ENCODE results near the gene ATP9B.
"Not testable (repeated sequence)": the region's sequence is repeated elsewhere in the genome, so short reads cannot be mapped to it uniquely, and the experiment has no call there.

The ATP9B gene

GRCh38 chr18:79139206-79139605, 70.0 kb downstream of the ATP9B start:
- DNase-seq: no peak

GRCh38 chr18:79147014-79147413, 77.8 kb downstream of the ATP9B start:
- DNase-seq: no peak

GRCh38 chr18:79151191-79151590, 82.0 kb downstream of the ATP9B start:
- no peak for DNase-seq

GRCh38 chr18:79156327-79156726, 87.1 kb downstream of the ATP9B start:
- no peak for DNase-seq

- no peak for DNase-seq
Measured at GRCh38 chr18:79164706-79165105, 95.5 kb downstream of the ATP9B start.

- no peak for DNase-seq
Measured at GRCh38 chr18:79166702-79167101, 97.5 kb downstream of the ATP9B start.

- DNase-seq: no peak
Measured at GRCh38 chr18:79167526-79168190, 98.5 kb downstream of the ATP9B start.

GRCh38 chr18:79169958-79170555, 100.9 kb downstream of the ATP9B start:
- DNase-seq: no peak

GRCh38 chr18:79172331-79172730, 103.1 kb downstream of the ATP9B start:
- DNase-seq: not testable (repeated sequence)

- no peak for DNase-seq
Measured at GRCh38 chr18:79173742-79174141, 104.5 kb downstream of the ATP9B start.

GRCh38 chr18:79178113-79178531, 108.9 kb downstream of the ATP9B start:
- DNase-seq: no peak

- DNase-seq: no peak
Measured at GRCh38 chr18:79182047-79182713, 113.0 kb downstream of the ATP9B start.

- DNase-seq: no peak
Measured at GRCh38 chr18:79185648-79186047, 116.5 kb downstream of the ATP9B start.

GRCh38 chr18:79186649-79187048, 117.5 kb downstream of the ATP9B start:
- DNase-seq: no peak

- DNase-seq: no peak
Measured at GRCh38 chr18:79187532-79188277, 118.5 kb downstream of the ATP9B start.

- no peak for DNase-seq
Measured at GRCh38 chr18:79191418-79191817, 122.2 kb downstream of the ATP9B start.

- no peak for DNase-seq
Measured at GRCh38 chr18:79191956-79192355, 122.8 kb downstream of the ATP9B start.

- DNase-seq: no peak
Measured at GRCh38 chr18:79193826-79194225, 124.6 kb downstream of the ATP9B start.

- DNase-seq: no peak
Measured at GRCh38 chr18:79195716-79196683, 126.8 kb downstream of the ATP9B start.

GRCh38 chr18:79197531-79197930, 128.3 kb downstream of the ATP9B start:
- no peak for DNase-seq

GRCh38 chr18:79199691-79200374, 130.6 kb downstream of the ATP9B start:
- no peak for DNase-seq

All from activated CD8-positive, alpha-beta memory T cell treated with anti-CD3 and anti-CD28 coated beads, Interleukin-2, amount 50 U/mL, for 48 hours (primary cell).